Psoas muscle (tissue), 8 donors: ENCODE measurements around the gene UTF1. TPM values are rescaled to one million over a fixed set of nuclear protein-coding genes. Genes with fewer than 3 reads are reported as not detected.
A peak's percentile ranks its signal among the peaks of the same experiment; 100 is the strongest.

Experiments used
- ATAC-seq, 4 donors: fragments of 200-7000 bp; cut with Tn5 transposase; one replicate each; pipeline ENCODE4 v1.9.1; 2020; ENCODE audit warnings: moderate library complexity in 3 of 4, mild to moderate bottlenecking in 2 of 4
- DNase-seq, 2 donors: peaks; one replicate each; pipeline ENCODE4 v3.0.0-alpha.2; 2020
- H3K27ac ChIP-seq: fragments of 200-600 bp; one replicate; pipeline ENCODE4 v1.8.0; 2022
- H3K27me3 ChIP-seq, 3 donors: fragments of 200-600 bp in 1 of 3; one replicate each; pipeline versions ENCODE4 v1.6.1 to v1.8.0; 2013 to 2022; ENCODE audit warnings: low read length in 2 of 3, mild to moderate bottlenecking in 2 of 3, moderate library complexity in 1 of 3; ENCODE audit not compliant: insufficient read depth in 3 of 3
- H3K36me3 ChIP-seq, 2 donors: fragments of 200-600 bp in 1 of 2; one replicate each; pipeline versions ENCODE4 v1.6.1 to v1.8.0; 2013 to 2022; ENCODE audit warnings: low read depth in 1 of 2, mild to moderate bottlenecking in 1 of 2, moderate library complexity in 1 of 2; ENCODE audit not compliant: insufficient read depth in 1 of 2
- H3K4me1 ChIP-seq: fragments of 200-600 bp; one replicate; pipeline ENCODE4 v1.8.0; 2022
- H3K4me3 ChIP-seq: fragments of 200-600 bp; one replicate; pipeline ENCODE4 v1.8.0; 2022; ENCODE audit warnings: mild to moderate bottlenecking
- H3K9me3 ChIP-seq: fragments of 200-600 bp; one replicate; pipeline ENCODE4 v1.8.0; 2022
- CTCF ChIP-seq: fragments of 200-600 bp; IDR thresholded peaks from one replicate; pipeline ENCODE4 v1.8.0; 2022; ENCODE audit warnings: antibody characterized with exemption
- WGBS, 3 donors: extraction: QIAGEN DNeasy Blood & Tissue Kit; methylation state at CpG; one replicate each; pipeline versions ENCODE4 v1.1.6 to v1.1.7; 2013; 5-methylcytosine and 5-hydroxymethylcytosine counted together
- intact Hi-C, 2 donors: fragments of 100-400 bp; cut with DNase I; formaldehyde crosslinking; loops; one replicate each; pipeline versions ENCODE4 v1.11.0 to v1.14.2; 2022
- long read RNA-seq, 2 donors: library from polyadenylated mRNA; unstranded; transcript quantifications; one replicate each; pipeline ENCODE4 v2.0.0, GENCODE V29; 2021
- polyA plus RNA-seq, 3 donors: library from polyadenylated mRNA; stranded (reverse); fragments of 200-250 nt; gene quantifications; one replicate each; pipeline ENCODE4 v1.2.3, GENCODE V29; 2013
- total RNA-seq, 4 donors: library from RNA; stranded (reverse); fragmentation: NEBNext Ultra II Directional in 2 of 4; extraction: Animal tissue kit (Norgen Biotek cat#: 25700) in 2 of 4; gene quantifications; one replicate each; pipeline versions ENCODE4 v1.2.1 to v1.2.4, GENCODE V29; 2021 to 2023
- donor health status: healthy with polysubstance abuse.
- donor health status: DM: no; HTN: no; CAD: no; lungs with moderate emphysema.
- donor health status: Bipolar disorder and iron deficiency.
- donor health status: healthy.
- donor health status: DM: yes; HTN: yes; CAD: no.
- donor health status: DM: no; HTN: no; CAD: no.
- donor health status: DM: no; HTN: no; CAD: no.
- donor health status: DM: yes; HTN: yes; CAD: no.

The UTF1 gene
- total RNA-seq, result not detected
- not detected for polyA plus RNA-seq
- long read RNA-seq, donor 1, result 0 reads
- long read RNA-seq, donor 2, result 0 reads

- Histone ChIP-seq H3K4me1 (no peaks in the 10 kb centered on the region), H3K4me3 (peak within 1 kb of the TSS; percentile 25), H3K27ac (no peak within 1 kb of the TSS), H3K9me3 (no peaks in the 10 kb centered on the region), H3K36me3 (no peaks in the 10 kb centered on the region), H3K27me3 (peaks cover 7 to 92% (median 41%) of the 10 kb centered on the region in 3 donors)
- WGBS, 3 donors, result 0 to 2% (median 0%) methylated on average over 21 to 48 of the region's 49 CpGs
- DNase-seq (no peak), ATAC-seq (no peak)
- intact Hi-C loops, result no loop called here
- TF ChIP-seq CTCF, result no peak
Measured at GRCh38 chr10:133230044-133230361, at the start of gene UTF1. Gene UTF1, plus strand, starts transcription at chr10:133230217. Its CDS starts 72 bp downstream, at chr10:133230289.

GRCh38 chr10:133180965-133181639, 48.9 kb upstream of the UTF1 start:
- peak in 1 of 2 donors; percentile 40 for DNase-seq
- intact Hi-C loops, result no loop called here
- Histone ChIP-seq H3K4me1 (no peaks in the 10 kb centered on the region), H3K27ac (no peak overlapping the region), H3K36me3 (no peaks in the 10 kb centered on the region), H3K9me3 (no peaks in the 10 kb centered on the region), H3K4me3 (no peak overlapping the region), H3K27me3 (peaks cover 0 to 32% (median 6%) of the 10 kb centered on the region in 3 donors)
- WGBS, 3 donors, result 85 to 87% (median 85%) methylated on average over 23 of the region's 23 CpGs
- no peak for TF ChIP-seq CTCF
- ATAC-seq, result no peak

- no peak for TF ChIP-seq CTCF
- H3K4me1 ChIP-seq, result no peaks in the 10 kb centered on the region
- WGBS, 3 donors, result 71 to 77% (median 76%) methylated on average over 12 to 14 of the region's 14 CpGs
- no peak for ATAC-seq
- no peaks in the 10 kb centered on the region for H3K9me3 ChIP-seq
- peaks cover 0 to 43% (median 6%) of the 10 kb centered on the region in 3 donors for H3K27me3 ChIP-seq
- intact Hi-C loops, result no loop called here
- H3K27ac ChIP-seq, result no peak overlapping the region
- H3K4me3 ChIP-seq, result no peak overlapping the region
- no peaks in the 10 kb centered on the region for H3K36me3 ChIP-seq
- no peak for DNase-seq
Measured at GRCh38 chr10:133182190-133182589, 47.8 kb upstream of the UTF1 start.

GRCh38 chr10:133182791-133183645, 47.0 kb upstream of the UTF1 start:
- TF ChIP-seq CTCF, result no peak
- H3K27me3 ChIP-seq, result peaks cover 0 to 48% (median 8%) of the 10 kb centered on the region in 3 donors
- intact Hi-C loops, result no loop called here
- H3K9me3 ChIP-seq, result no peaks in the 10 kb centered on the region
- DNase-seq (no peak), ATAC-seq (no peak)
- H3K36me3 ChIP-seq, result no peaks in the 10 kb centered on the region
- 88 to 92% (median 89%) methylated on average over 63 to 66 of the region's 66 CpGs for WGBS, 3 donors
- no peak overlapping the region for H3K4me3 ChIP-seq
- H3K27ac ChIP-seq, result no peak overlapping the region
- no peaks in the 10 kb centered on the region for H3K4me1 ChIP-seq
